GM18858 (cell line): ENCODE data around the gene SH3RF3.
"Not testable (repeated sequence)": the region's sequence is repeated elsewhere in the genome, so short reads cannot be mapped to it uniquely, and the experiment has no call there.

Experiments used
- ATAC-seq: cut with Tn5 transposase; IDR thresholded peaks from one replicate; pipeline ENCODE4 v1.9.1; 2021; ENCODE audit not compliant: unreplicated experiment

Gene SH3RF3

GRCh38 chr2:109155553-109156451, 26.8 kb downstream of the SH3RF3 start:
- no peak for ATAC-seq

DNA sequence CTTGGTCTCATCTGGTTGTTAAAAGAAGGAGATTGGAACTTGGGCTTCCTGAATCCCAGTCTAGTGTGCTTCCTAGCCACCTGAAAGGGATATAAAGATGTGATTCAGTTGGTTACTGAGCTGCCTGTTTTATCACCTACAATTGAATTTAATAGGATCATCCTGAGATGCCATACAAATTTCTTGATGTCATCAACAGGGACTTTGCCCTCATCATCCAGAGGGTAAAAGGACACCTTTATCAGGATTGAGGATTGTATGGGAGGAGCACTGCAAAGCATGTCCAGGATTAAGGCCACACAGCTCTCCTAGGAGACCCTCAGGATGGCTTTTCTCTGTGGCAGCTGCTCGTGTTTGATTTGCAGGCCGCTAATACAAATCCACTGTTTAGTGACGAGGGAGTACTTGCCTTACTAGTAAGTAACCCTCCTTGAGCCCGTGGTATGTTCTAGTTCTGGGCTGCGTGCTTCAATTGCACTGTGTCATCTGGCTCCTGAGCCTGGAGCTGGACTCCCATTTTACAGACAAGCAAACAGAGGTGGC, 28.6 kb downstream of the SH3RF3 start:
- no peak for ATAC-seq

DNA sequence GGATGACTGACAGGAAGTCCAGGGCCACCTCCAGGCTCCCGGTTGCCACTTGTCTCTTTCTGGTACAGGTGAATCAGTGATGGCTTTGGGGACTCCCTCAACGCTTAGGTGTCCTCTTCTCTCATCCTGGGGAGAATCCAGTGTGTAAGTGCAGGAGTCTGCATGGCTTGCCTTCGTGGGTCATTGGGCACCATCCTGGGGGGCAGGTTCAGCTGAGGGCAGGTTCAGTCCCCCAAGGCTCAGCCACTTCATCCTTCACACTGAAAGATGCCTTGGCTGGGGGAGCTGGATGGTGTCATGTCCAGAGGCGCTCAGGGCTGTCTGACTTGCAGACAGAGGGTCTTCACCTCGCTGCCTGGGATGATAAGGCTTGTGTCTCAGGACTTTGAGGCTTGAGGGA, 29.2 kb downstream of the SH3RF3 start:
- ATAC-seq: no peak

- no peak for ATAC-seq
Observed at GRCh38 chr2:109159096-109159495, 30.1 kb downstream of the SH3RF3 start.

GRCh38 chr2:109160714-109161440, 31.9 kb downstream of the SH3RF3 start:
- no peak for ATAC-seq

DNA sequence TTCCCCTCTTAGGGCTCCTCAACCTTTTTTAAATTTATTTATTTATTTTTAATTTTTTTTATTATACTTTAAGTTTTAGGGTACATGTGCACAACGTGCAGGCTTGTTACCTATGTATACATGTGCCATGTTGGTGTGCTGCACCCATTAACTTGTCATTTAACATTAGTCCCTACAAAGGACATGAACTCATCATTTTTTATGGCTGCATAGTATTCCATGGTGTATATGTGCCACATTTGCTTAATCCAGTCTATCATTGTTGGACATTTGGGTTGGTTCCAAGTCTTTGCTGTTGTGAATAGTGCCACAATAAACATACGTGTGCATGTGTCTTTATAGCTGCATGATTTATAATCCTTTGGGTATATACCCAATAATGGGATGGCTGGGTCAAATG, 33.4 kb downstream of the SH3RF3 start:
- not testable (repeated sequence) for ATAC-seq

GRCh38 chr2:109162999-109163398, 34.0 kb downstream of the SH3RF3 start:
- ATAC-seq: no peak

DNA sequence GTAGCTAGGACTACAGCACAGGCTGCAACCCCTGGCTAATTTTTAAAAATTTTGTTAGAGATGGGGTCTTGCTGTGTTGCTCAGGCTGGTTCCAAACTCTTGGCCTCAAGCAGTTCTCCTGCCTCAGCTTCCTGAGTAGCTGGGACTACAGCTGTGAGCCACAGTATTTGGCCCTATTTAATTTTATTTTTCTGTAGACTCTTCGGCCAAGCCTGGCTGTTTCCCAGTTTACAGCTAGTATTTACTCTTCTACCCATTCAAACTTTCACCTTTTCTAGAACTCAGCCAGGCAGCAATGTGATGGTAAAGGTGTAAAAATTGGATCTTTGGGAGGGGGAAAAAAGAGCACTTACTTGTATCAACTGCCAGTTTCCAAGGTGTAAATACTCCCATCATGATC, 35.3 kb downstream of the SH3RF3 start:
- ATAC-seq: no peak

- ATAC-seq: no peak
Observed at GRCh38 chr2:109164739-109165221, 35.8 kb downstream of the SH3RF3 start.

GRCh38 chr2:109166811-109167210, 37.8 kb downstream of the SH3RF3 start:
- ATAC-seq: no peak

DNA sequence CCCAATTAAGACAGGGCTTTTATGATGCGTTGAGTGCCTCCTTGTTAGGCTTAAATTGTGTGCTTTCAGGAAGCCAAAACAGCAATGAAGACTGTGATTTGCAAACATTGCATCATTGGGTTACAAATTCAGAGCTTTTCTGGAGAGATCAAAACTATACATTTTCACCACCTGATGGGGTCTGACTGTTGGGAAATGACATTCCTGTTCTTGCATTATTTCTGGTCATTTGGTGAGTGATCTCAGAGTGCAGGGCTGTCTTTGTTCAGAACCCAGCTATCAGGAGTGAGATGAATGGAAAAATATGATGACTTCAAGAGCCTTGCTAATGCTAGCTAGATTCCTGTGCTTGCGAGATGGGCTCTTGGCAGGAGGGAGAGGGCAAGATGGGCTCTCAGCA, 39.1 kb downstream of the SH3RF3 start:
- ATAC-seq: no peak

- no peak for ATAC-seq
Observed at GRCh38 chr2:109168716-109169115, 39.7 kb downstream of the SH3RF3 start.

DNA sequence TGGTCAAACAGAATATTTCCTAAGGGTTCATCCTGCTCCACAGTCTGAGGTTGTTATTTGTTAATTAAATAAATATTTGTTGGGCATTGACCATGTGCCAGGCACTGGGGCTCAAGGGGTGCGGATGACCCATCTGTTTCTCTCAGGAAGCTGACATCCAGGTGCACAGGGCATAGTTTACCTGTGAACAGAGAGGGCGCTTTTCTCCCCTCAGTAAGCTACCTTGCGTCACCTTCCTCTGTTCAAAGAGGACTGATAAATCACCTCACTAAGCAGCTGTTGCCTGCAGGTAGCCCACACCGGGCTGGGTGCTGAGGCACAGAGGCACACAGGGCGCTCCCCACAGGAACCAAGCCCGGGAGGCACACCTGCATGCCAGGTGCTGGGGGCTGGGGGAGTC, 41.6 kb downstream of the SH3RF3 start:
- no peak for ATAC-seq

DNA sequence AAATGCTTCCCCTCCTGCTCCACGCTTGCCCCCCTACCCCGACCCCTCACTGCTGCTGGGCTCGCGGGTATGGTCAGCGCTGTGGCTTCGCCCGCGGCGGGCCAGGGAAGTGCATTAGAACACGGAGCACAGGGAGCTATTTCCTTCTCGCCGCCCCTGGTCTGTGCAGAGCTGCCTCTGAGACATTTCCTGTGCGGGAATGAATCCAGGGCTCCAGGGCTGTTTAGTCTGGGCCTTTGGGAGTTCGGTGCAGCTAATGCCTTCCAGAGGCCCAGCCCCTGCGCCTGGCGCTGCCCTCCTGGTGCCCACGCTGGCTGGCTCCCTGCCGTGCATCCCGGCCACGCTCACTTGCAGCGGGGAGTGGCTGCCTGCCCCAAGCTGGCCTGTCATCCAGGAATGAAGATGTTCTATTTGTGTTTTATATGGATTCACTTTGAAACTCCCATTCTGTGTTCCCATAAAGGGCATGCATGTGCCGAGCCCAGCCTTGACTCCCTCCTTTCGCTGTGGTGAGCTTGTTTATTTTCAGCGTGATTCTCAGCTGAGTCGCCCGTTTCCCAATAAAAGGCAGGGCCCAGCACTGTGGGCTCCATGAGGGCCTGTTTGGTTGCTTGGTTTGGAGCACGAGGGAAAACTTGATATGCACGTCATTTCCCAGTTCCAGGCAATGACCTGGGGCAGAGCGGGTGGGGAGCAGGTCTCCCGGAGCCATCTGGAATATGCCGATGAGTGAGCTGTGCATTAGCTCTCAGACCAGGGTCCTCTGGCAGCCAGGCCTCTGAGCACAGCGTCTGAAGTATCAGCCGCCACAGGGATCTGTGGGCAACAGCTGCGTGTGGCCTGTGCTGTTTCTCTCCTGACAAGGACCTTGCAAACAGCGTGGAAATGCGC, 42.7 kb downstream of the SH3RF3 start:
- no peak for ATAC-seq

DNA sequence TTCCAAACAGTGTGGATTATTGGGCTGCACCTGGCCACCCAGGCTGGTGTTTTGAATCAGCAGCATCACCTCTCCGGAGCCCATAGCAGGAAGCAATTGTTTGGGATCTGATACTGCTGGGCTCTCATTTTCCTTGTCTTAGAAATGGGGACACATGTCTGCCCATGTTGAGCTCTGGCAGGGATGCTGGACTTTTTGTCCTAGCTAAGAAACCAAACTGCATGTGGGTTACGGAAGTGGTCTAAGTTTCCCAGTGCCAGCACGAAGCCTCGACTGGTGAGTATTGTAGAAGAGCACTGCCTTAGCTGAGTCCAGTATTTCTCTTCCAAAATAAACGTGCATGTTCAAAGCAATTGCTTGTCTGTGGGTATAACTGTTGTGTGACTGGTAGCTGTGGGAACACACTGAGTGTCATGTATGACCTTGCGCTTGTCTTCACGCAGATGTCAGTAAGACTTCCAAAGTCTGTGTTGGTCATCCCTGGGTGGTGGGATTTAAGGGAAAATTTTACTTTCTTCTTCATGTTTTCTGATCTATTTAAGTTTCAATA, 43.6 kb downstream of the SH3RF3 start:
- ATAC-seq: no peak

DNA sequence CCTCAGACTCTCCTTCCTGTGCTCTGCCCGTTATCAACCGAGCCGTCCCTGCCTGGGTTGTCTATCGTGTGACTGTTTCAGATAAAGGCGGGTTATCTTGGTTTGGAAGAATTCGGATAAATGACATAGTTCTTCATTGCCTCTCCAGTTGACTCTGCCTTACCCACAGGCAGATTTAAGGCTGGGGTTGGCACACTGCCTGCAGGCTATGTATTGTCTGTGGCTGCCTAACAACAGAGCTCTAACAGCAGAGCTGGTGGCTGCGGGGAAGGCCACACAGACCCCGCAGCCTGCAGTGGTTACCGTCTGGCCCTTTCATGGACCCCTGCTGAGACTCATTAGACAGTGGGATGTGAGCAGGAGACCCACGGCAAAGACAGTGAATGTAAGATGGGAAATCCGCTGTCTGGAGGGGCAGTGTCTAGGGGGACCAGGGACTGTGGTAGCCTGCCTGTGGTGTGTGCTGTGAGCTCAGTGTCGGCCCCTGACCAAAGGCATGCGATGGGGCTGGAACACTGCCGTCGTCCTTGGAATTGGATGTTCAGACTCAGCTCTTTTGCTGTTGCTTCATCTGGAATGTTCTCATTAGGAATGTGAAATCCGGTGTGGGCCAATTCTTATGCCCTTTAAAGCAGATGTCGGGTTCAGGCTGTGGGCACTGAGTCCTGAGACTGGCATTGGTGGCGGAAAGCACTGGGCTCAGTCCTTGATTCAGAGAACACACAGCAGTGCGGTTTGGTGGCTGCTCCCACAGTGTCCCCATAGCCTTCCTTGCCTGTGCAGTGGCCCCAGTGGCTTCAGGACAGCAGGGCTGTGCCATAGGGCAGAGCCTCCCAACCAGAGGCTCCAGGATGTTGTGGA, 44.5 kb downstream of the SH3RF3 start:
- no peak for ATAC-seq

DNA sequence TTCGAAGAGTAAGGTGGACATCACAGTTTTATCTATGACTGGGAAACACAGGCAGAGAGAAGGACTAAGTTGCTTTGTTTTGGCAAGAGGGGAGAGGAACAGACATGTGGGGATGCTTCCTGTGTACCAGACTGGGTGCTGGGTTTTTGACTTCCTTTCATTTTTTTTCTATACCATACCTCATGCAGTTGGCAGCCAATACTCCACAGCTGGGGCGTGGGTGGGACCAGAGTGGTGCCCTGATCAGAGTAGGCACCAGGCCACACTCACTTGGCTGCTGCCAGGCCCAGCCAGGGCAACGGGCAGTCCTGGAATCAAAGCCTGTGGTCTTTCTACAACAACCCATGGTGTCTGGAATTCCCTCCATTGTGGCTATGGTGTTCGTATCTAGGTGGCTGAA, 45.2 kb downstream of the SH3RF3 start:
- no peak for ATAC-seq

DNA sequence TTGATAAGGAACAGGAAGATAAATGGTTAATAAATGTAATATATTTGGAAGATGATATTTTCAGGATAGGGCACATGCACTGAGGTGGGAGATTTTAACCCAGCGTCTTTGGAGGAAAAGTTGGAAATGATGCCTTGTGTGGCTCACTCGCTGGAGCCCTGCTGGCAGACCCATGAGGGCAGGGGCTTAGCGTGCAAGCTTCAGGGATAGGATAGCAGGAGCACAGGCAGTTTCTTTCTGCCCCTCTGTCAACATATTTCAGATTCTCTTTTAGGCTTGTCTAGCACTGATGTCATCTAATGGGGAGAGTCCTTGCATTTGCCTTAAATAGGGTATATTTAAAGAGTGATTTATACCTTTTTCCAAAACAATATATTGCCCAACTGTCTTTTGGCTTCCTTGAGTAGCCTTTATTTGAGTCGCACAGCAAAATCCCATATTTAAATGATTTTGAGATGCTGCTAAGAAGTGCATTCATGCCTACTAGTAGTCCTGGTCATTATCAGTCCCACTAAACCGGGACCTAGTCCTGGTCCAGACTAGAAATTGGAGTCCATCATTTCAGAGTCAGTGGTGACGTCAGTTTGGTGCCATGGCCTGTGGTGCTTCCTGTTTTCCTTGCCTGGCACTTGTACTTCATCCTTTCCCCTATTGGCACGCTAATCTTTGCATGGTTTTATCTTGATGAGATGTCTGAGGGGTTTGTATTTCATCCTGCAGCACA, 45.8 kb downstream of the SH3RF3 start:
- ATAC-seq: no peak

GRCh38 chr2:109175350-109175678, 46.3 kb downstream of the SH3RF3 start:
- ATAC-seq: no peak
